T-helper 17 cell (primary cell): ENCODE results near the gene PUS3. TPM values are rescaled to one million over a fixed set of nuclear protein-coding genes. Genes with fewer than 3 reads are reported as not detected.
"Not testable (repeated sequence)": the region's sequence is repeated elsewhere in the genome, so short reads cannot be mapped to it uniquely, and the experiment has no call there.

Source experiments
- ATAC-seq: fragments of 150-1000 bp; cut with Tn5 transposase; 2 replicates; pipeline ENCODE4 v1.10.0; 2021; ENCODE audit warnings: mild to moderate bottlenecking, moderate library complexity
- DNase-seq, 3 donors: peaks; one replicate each; pipeline versions ENCODE4 v3.0.0 to v3.0.0-alpha.2; 2020 to 2021
- H3K9me3 ChIP-seq: one replicate; pipeline ENCODE4 v1.7.0; 2013; ENCODE audit warnings: low read length, mild to moderate bottlenecking; ENCODE audit not compliant: control insufficient read depth, poor library complexity, severe bottlenecking
- H3K27ac Mint-ChIP-seq: one replicate; pipeline ENCODE4 v1.8.0; 2022; ENCODE audit warnings: mild to moderate bottlenecking, moderate library complexity, mixed read lengths
- H3K27me3 Mint-ChIP-seq: one replicate; pipeline ENCODE4 v1.8.0; 2022; ENCODE audit warnings: mixed read lengths
- H3K36me3 Mint-ChIP-seq: one replicate; pipeline ENCODE4 v1.8.0; 2022; ENCODE audit warnings: low read depth, mixed read lengths
- H3K4me1 Mint-ChIP-seq: one replicate; pipeline ENCODE4 v1.8.0; 2022; ENCODE audit warnings: mild to moderate bottlenecking, mixed read lengths
- H3K4me3 Mint-ChIP-seq: one replicate; pipeline ENCODE4 v1.8.0; 2022; ENCODE audit warnings: mild to moderate bottlenecking, moderate library complexity, mixed read lengths
- total RNA-seq, 4 donors: library from RNA in 2 of 4; stranded (reverse) in 2 of 4; gene quantifications; one replicate each; pipeline ENCODE4 v1.2.3 and lab custom pipeline; 2022 to 2026

Gene PUS3
- total RNA-seq, 2 donors from 2014 or later, result 3.5 to 4.1 TPM

DNA sequence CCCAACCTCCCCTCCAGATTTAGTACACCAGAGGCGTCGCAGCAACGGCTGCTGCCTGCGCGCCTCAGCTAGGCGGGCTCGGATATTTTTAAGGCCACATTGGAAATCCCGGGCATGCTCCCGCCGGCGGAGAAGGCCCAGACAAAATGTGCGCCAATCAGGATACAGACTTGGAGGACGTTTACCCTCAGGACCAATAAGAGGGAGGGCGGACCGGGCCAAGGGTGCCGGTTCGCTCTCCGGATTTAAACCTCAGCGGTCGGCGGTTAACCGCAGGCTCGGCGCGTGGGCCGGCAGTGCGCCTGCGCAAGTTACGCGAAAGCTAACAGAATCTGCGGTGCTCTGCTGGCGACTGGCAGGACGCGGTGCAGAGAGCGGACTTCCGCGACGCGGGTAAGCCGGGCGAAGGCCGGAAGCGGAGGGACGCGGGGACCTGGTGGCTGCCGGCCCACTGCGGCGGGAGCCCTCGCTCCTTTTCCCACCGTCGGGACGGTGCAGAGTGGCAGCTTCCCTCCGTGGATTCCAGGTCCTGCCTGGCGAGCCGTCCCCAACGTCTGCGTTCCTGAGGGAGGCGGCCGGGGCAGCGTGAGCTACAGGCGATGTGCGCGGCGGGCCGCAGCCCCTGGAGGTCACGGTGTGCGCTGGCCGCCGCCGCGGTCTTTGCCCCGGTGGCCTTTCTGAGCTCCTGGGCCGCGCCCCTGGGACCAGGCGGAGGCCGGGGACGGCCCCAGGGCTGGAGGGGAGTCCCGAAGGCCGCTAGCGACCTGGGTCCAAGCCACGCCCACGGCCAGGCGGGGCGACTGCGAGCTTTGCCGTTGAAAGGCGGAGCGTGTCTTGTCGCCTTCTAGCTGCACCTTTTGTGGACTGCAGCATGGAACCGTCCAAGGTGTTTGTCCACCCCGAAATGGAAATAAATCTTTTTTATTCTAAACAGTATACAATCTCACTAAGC is 15.4 kb downstream of the PUS3 start, which contains the start of gene HYLS1:
TSS of gene HYLS1 (plus strand) at position 296 of the 952 bp plus-strand sequence. CDS start 11,701 bp downstream, outside the sequence.
- Mint-ChIP-seq H3K36me3 (peaks cover 3% of the 10 kb centered on the region), H3K4me1 (peaks cover 19% of the 10 kb centered on the region), H3K27me3 (no peaks in the 10 kb centered on the region), H3K4me3 (peak within 1 kb of the TSS; percentile 91), H3K27ac (peak within 1 kb of the TSS; percentile 96)
- H3K9me3 ChIP-seq, result no peaks in the 10 kb centered on the region
- ATAC-seq (peak; percentile 92), DNase-seq (peak; percentile 92 to 97 (median 94))

GRCh38 chr11:125886997-125887372 is 16.0 kb downstream of the PUS3 start:
- H3K27me3 Mint-ChIP-seq, result peaks cover 4% of the 10 kb centered on the region
- H3K4me3 Mint-ChIP-seq, result peak overlapping the region; percentile 91
- ATAC-seq (peak; percentile 38), DNase-seq (peak in 2 of 3 donors; percentile 24 to 27)
- H3K36me3 Mint-ChIP-seq, result no peaks in the 10 kb centered on the region
- H3K27ac Mint-ChIP-seq, result peak overlapping the region; percentile 96
- H3K9me3 ChIP-seq, result no peaks in the 10 kb centered on the region
- peaks cover 17% of the 10 kb centered on the region for H3K4me1 Mint-ChIP-seq

DNA sequence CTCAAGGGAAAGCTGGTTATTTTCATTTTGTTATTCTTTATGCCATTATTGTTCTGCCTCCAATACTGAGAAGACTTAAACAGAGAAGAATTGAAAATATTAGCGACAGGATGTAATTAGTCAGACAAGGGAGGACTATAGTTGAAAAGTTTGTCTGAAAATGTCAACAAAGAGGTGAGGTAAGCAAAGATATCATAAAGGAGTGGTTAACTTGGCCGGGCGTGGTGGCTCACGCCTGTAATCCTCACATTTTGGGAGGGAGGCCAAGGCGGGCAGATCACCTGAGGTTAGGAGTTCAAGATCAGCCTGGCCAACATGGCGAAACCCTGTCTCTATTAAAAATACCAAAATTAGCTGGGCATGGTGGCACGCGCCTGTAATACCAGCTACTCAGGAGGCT is 19.6 kb downstream of the PUS3 start:
- ATAC-seq (no peak), DNase-seq (no peak)
- Mint-ChIP-seq H3K4me3 (no peak overlapping the region), H3K4me1 (peaks cover 8% of the 10 kb centered on the region), H3K36me3 (no peaks in the 10 kb centered on the region), H3K27me3 (peaks cover 21% of the 10 kb centered on the region), H3K27ac (no peak overlapping the region)
- H3K9me3 ChIP-seq, result no peaks in the 10 kb centered on the region

DNA sequence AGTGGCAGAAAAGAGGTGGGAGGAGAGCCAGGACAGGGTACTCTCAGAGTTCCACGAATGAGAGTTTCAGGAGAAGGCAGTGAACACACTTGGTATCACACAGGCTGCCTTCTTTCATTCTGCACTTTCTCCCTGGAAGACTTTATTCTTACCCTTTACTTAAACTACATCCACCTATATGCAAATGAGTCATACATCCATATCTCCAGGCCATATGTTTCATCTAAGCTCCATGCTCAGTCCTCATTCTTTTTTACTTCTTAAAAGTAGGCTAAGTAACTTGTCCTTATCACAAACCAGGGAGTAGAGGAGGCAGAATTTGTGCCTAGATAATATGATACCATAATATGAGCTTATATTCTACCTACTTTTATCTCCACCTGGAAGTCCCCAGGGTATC is 21.7 kb downstream of the PUS3 start:
- DNase-seq, result no peak

DNA sequence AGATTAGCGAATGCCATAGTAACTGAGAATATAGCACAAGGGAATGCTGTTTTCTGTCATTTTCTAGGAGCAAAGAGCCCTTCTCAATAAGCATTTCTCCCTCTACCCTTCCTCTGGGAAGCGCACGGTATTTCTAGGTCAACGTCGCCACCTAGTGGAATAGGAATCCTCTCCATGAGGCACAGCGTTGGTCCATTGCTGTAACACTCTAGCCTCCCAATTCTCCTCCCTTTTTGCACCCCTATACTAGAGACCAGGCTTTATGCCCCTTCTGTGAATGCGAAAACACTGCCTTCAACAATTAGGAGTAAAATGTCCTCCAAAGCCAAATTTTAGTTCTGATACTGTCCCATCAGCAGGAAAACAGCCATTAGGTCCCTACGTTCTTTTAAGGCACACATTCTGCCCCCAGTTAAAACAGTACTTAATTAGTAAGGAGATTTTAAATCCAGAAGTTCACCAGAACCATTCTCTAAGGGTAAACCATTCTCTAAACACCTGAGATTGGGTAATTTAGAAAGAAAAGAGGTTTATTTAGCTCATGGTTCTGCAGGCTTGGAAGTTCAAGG is 28.4 kb downstream of the PUS3 start:
- ATAC-seq (peak; percentile 75), DNase-seq (peak in 2 of 3 donors; percentile 11 to 27)
- no peak overlapping the region for H3K4me3 Mint-ChIP-seq
- peaks cover 8% of the 10 kb centered on the region for H3K4me1 Mint-ChIP-seq
- no peaks in the 10 kb centered on the region for H3K36me3 Mint-ChIP-seq
- no peaks in the 10 kb centered on the region for H3K9me3 ChIP-seq
- no peak overlapping the region for H3K27ac Mint-ChIP-seq
- peaks cover 18% of the 10 kb centered on the region for H3K27me3 Mint-ChIP-seq

More for the DNA sequence above, 21.7 kb downstream of the PUS3 start:
- no peak overlapping the region for H3K27ac Mint-ChIP-seq
- no peaks in the 10 kb centered on the region for H3K9me3 ChIP-seq
- no peak overlapping the region for H3K4me3 Mint-ChIP-seq
- no peak for ATAC-seq
- peaks cover 24% of the 10 kb centered on the region for H3K27me3 Mint-ChIP-seq
- peaks cover 5% of the 10 kb centered on the region for H3K4me1 Mint-ChIP-seq
- H3K36me3 Mint-ChIP-seq, result no peaks in the 10 kb centered on the region

GRCh38 chr11:125873881-125874555 is 29.0 kb downstream of the PUS3 start:
- H3K9me3 ChIP-seq, result no peaks in the 10 kb centered on the region
- Mint-ChIP-seq H3K36me3 (no peaks in the 10 kb centered on the region), H3K4me1 (peaks cover 8% of the 10 kb centered on the region), H3K27me3 (peaks cover 18% of the 10 kb centered on the region), H3K27ac (no peak overlapping the region), H3K4me3 (no peak overlapping the region)
- DNase-seq (no peak), ATAC-seq (no peak)

- Mint-ChIP-seq H3K27ac (no peak overlapping the region), H3K4me3 (no peak overlapping the region), H3K4me1 (peaks cover 6% of the 10 kb centered on the region), H3K27me3 (peaks cover 10% of the 10 kb centered on the region), H3K36me3 (no peaks in the 10 kb centered on the region)
- H3K9me3 ChIP-seq, result no peaks in the 10 kb centered on the region
- DNase-seq (no peak), ATAC-seq (no peak)
Measured at GRCh38 chr11:125872138-125872491, 30.9 kb downstream of the PUS3 start.

- peaks cover 6% of the 10 kb centered on the region for H3K4me1 Mint-ChIP-seq
- DNase-seq (peak in 1 of 3 donors; percentile 40), ATAC-seq (peak; percentile 73)
- H3K27me3 Mint-ChIP-seq, result peaks cover 10% of the 10 kb centered on the region
- H3K4me3 Mint-ChIP-seq, result no peak overlapping the region
- H3K9me3 ChIP-seq, result no peaks in the 10 kb centered on the region
- H3K36me3 Mint-ChIP-seq, result no peaks in the 10 kb centered on the region
- H3K27ac Mint-ChIP-seq, result no peak overlapping the region
Measured at GRCh38 chr11:125871391-125872137, 31.4 kb downstream of the PUS3 start.

GRCh38 chr11:125869521-125869920 is 33.5 kb downstream of the PUS3 start:
- H3K4me3 Mint-ChIP-seq, result no peak overlapping the region
- no peaks in the 10 kb centered on the region for H3K9me3 ChIP-seq
- no peak for DNase-seq
- no peak overlapping the region for H3K27ac Mint-ChIP-seq
- peaks cover 6% of the 10 kb centered on the region for H3K27me3 Mint-ChIP-seq
- ATAC-seq, result no peak
- peaks cover 4% of the 10 kb centered on the region for H3K4me1 Mint-ChIP-seq
- H3K36me3 Mint-ChIP-seq, result no peaks in the 10 kb centered on the region

GRCh38 chr11:125865354-125865753 is 37.7 kb downstream of the PUS3 start:
- not testable (repeated sequence) for H3K27ac Mint-ChIP-seq, H3K4me1 Mint-ChIP-seq, H3K4me3 Mint-ChIP-seq, H3K9me3 ChIP-seq, H3K27me3 Mint-ChIP-seq, DNase-seq, ATAC-seq, H3K36me3 Mint-ChIP-seq

DNA sequence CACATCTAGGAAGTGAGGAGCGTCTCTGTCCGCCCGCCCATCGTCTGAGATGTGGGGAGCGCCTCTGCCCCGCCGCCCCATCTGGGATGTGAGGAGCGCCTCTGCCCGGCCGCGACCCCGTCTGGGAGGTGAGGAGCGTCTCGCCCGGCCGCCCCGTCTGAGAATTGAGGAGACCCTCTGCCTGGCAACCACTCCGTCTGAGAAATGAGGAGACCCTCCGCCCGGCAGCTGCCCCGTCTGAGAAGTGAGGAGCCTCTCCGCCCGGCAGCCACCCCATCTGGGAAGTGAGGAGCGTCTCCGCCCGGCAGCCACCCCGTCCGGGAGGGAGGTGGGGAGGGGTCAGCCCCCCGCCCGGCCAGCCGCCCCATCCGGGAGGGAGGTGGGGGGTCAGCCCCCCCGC is 40.2 kb downstream of the PUS3 start:
- not testable (repeated sequence) for H3K36me3 Mint-ChIP-seq, H3K27me3 Mint-ChIP-seq, H3K27ac Mint-ChIP-seq, H3K4me1 Mint-ChIP-seq, DNase-seq, ATAC-seq, H3K9me3 ChIP-seq, H3K4me3 Mint-ChIP-seq

GRCh38 chr11:125857670-125858069 is 45.3 kb downstream of the PUS3 start:
- H3K36me3 Mint-ChIP-seq, H3K9me3 ChIP-seq, DNase-seq, H3K27ac Mint-ChIP-seq, ATAC-seq, H3K4me1 Mint-ChIP-seq, H3K4me3 Mint-ChIP-seq: not testable (repeated sequence)
- H3K27me3 Mint-ChIP-seq, result peaks cover 15% of the 10 kb centered on the region

- ATAC-seq (no peak), DNase-seq (no peak)
- Mint-ChIP-seq H3K4me3 (no peak overlapping the region), H3K27me3 (no peaks in the 10 kb centered on the region), H3K36me3 (no peaks in the 10 kb centered on the region), H3K4me1 (no peaks in the 10 kb centered on the region), H3K27ac (no peak overlapping the region)
- peaks cover 4% of the 10 kb centered on the region for H3K9me3 ChIP-seq
Measured at GRCh38 chr11:125846188-125846587, 56.8 kb downstream of the PUS3 start.
